ENCODE results near the gene SCMH1.
A peak's percentile ranks its signal among the peaks of the same experiment; 100 is the strongest.
"Not testable (repeated sequence)": the region's sequence is repeated elsewhere in the genome, so short reads cannot be mapped to it uniquely, and the experiment has no call there.

The SCMH1 gene

GRCh38 chr1:41149570-41149969 is 92.5 kb downstream of the SCMH1 start:
- DNase-seq = no peak

- no peak for DNase-seq
These were observed 97.8 kb downstream of the SCMH1 start for GRCh38 chr1:41144285-41144684.

DNA sequence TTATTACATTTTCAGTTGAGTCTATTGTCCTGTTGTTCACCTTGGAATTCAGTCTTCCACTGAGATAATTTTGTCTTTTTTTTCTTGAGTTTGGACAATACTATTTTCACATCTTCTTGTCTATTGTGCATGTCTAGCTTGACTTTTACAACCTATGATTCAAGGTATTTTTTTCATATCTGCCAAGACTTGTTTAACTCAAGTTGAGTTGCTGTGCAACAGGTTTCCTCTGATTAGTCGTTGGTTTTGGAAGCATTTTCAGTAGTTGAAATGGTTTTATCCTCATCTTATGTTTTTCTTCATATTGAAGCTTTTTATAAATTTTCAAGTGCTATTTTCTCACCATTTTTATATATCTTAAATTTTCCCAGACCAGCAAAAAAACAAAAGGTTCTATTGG is 103.6 kb downstream of the SCMH1 start:
- no peak for DNase-seq

DNA sequence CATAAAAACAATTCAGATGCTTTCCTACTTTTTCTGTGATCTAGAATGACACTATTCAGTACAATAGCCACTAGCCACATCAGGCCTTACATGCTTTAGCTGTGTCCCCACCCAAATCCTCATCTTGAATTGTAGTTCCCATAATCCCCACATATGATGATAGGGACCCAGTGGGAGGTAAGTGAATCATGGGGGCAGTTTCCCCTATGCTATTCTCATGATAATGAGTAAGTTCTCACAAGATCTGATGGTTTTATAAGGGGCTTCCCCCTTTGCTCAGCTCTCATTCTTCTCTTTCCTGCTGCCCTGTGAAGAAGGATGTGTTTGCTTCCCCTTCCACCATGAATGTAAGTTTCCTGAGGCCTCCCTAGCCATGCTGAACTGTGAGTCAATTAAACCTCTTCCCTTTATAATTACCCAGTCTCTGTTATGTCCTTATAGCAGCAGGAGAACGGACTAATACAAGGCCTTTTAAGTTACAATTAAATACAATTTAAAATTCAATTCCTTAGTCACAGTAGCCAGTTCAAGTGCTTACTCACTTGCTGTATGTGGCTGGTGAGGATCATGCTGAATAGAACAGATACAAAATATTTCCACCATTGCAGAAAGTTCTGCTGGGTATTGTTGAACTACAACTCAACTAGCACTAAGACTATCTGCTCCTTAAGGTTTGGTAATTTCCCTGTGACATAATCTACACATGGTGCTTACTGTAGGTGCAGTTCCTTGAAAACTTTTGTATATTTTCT is 106.7 kb downstream of the SCMH1 start:
- no peak for DNase-seq

- not testable (repeated sequence) for DNase-seq
These were observed 107.8 kb downstream of the SCMH1 start for GRCh38 chr1:41134325-41134724.

- DNase-seq = peak; percentile 40
These were observed 119.1 kb downstream of the SCMH1 start for GRCh38 chr1:41122851-41123518.

GRCh38 chr1:41122148-41122547 is 120.0 kb downstream of the SCMH1 start:
- no peak for DNase-seq

GRCh38 chr1:41118645-41119044 is 123.5 kb downstream of the SCMH1 start:
- no peak for DNase-seq

GRCh38 chr1:41117241-41117640 is 124.9 kb downstream of the SCMH1 start:
- not testable (repeated sequence) for DNase-seq

- DNase-seq = no peak
These were observed 131.4 kb downstream of the SCMH1 start for GRCh38 chr1:41110736-41111135.

DNA sequence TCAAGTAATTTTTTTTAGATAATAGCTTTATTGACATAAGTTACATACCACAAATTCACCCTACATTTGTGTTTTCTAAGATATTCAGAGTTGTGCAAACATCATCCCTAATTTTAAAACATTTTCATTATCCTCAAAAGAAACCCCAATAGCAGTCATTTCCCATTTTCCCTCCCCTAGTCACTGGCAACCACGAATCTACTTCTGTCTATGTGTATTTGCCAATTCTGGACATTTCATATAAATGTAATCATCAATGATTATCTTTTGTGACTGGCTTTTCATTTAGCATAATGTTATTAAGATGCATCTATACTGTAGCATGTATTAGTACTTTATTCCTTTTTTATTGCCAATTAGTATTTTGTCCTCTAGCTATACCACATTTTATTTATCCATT is 131.8 kb downstream of the SCMH1 start:
- DNase-seq = no peak

DNA sequence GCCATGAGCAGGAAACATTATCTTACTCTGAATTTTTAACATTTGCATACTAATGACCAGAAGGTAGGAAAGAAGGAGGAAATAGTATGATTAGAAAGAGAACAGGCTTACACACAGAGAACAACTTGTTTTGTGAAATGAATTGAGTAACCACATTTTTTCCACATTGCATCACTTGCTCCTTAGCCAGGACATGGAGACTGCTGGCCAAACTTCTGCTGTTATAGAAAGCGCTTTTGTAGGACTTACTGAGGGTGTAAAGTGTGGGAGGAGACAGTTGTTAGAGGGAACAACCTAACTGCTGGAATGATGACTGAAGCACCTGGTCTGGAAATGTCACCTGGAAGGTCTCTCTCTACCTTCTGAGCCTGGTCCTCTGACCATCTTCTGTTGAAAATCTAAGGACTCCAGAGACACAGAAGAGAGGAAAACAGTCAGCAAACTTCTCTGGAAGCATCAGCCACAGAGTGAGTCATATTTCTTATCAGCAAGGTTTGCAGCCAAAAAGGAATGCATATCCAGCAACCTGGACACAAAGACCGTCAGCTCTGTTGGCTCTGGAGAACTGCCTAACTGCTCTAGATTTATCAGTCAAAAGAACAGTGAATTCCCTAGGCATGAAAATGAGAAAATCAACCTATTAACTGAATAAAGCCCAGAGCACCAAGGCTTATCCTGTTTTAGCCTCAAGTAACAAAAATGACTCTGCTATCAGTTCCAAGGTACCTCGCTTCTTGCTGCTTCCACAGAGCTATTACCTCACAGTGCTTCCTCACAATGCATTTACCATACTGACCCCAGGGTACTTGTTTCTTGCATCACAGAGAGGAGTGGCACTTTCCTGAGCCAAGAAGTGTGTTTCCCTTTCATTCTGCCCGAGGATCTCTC is 132.6 kb downstream of the SCMH1 start:
- no peak for DNase-seq

DNA sequence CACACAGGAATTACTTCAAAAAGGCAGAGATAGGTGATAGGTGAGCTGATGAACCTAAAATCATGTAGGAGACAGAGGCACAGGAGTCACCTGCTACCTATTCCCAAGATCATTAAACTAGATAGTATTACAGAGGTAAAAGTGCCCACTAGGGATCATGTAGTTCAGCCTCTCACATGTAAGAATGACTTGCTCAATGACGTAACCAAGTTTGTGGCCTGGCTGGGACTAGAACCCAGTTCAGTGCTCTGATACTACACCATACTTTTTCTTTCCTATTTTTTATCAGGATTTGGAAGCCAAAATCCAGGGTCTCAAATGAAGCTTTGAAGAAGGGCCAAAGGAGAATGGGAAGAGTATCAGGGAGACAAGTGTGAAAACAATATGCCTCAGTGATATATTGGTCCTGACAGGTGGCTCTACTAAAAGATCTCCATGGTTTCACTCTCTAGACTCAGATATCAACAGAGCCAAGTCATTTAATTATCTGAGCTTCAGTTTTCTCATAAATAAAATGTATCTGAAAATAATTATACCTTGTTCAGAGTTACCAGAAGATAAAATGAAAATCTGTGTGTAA is 133.3 kb downstream of the SCMH1 start:
- no peak for DNase-seq

- DNase-seq = no peak
These were observed 138.3 kb downstream of the SCMH1 start for GRCh38 chr1:41103766-41104165.

- no peak for DNase-seq
These were observed 139.5 kb downstream of the SCMH1 start for GRCh38 chr1:41102653-41103052.

DNA sequence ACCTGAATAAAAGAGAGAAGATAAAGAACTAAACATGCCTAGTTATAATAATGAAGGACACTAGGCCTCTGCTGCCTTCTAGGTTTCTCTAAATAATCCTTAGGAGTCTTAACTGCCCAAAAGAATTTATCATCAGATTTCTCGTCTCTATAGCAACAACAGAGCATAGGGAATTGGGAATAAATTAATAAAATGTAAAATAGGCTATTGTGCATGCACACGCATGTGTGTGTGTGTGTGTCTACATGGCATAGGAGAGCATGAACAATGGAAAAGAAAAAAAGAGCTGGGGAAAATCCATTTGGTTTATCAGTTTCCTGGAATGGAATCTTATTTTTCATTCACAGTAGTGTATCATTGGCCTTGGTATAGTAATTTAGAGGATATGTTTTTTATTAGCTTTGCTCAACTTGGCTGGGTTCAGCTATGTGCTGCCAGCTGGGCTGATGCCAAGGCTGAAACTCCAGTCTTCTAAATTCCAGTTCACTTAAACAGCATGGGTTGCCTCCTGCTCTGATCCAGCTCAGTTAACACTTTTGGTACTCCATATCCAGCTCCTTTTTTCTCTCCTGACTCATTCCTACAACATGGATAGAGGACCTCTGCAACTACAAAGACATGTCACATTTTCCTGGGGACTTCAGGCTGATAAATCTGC is 140.0 kb downstream of the SCMH1 start:
- no peak for DNase-seq

DNA sequence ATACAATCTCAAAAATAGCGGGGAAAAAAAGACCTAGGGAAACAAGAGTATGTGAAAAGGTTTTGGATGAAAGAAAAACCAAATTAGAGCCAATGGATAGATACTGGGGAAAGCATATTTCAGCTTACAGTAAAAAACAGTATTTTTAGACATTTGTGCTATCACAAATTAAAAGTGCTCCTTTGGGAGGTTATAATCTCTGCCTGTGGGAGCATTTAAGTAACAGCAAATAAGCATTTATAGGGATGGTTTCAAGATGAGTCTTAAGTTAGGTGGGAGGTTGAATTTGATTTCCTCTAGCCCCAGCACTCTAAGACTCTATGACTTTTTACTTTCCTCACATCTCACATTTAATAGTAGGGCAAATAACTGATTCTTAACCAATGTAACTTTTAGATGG is 141.0 kb downstream of the SCMH1 start:
- no peak for DNase-seq

DNA sequence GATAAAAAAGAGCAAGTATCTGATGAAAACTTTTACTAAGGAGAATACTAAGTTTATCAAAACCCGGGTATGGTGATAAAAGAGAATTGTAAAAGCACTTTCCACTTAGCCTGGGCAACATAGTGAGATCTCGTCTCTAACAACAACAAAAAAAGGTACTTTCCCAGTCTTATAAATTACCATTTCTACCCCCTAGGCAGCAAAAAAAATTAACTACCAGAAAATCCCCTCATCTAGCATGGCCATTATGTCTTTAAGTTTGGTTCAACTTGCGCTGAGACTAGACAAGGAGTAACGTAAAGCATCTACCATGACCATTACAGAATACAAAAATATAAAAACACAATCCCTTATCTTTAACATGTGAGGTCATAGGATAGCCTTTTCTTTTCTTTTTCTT is 141.9 kb downstream of the SCMH1 start:
- no peak for DNase-seq

GRCh38 chr1:41098730-41099460 is 143.2 kb downstream of the SCMH1 start:
- no peak for DNase-seq

- DNase-seq = no peak
These were observed 145.0 kb downstream of the SCMH1 start for GRCh38 chr1:41097105-41097504.

GRCh38 chr1:41093826-41094225 is 148.3 kb downstream of the SCMH1 start:
- DNase-seq = no peak

GRCh38 chr1:41086921-41087320 is 155.2 kb downstream of the SCMH1 start:
- DNase-seq = no peak

Measured in RPMI8226 (cell line).